ENCODE measurements around the gene GTF2H1.

The GTF2H1 gene

DNA sequence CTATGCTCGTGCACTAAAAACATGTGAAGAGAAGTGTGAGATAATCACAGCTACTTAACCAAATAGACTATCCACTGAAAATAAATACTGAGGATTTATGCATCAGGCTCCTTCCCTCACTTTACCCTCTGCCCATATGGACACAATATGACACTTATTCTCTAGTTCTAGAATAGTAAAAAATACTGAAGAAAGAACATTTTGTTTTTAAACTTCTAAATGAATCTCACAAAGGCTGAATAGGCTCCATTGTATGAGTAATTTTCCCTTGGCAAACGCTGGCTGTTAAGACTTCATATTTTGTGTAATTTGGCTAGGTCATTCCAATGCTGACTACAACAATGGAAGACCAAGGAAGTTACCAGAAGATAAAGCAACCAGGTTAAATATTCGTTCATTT is 10.4 kb upstream of the GTF2H1 start:
- TF ChIP-seq GATA3 (IDR thresholded peaks at IDR 0.05; ENCODE audit: low read depth, low read length) (no peak), GATA2 (IDR thresholded peaks at IDR 0.05; ENCODE audit: low read depth, low read length) (no peak)

DNA sequence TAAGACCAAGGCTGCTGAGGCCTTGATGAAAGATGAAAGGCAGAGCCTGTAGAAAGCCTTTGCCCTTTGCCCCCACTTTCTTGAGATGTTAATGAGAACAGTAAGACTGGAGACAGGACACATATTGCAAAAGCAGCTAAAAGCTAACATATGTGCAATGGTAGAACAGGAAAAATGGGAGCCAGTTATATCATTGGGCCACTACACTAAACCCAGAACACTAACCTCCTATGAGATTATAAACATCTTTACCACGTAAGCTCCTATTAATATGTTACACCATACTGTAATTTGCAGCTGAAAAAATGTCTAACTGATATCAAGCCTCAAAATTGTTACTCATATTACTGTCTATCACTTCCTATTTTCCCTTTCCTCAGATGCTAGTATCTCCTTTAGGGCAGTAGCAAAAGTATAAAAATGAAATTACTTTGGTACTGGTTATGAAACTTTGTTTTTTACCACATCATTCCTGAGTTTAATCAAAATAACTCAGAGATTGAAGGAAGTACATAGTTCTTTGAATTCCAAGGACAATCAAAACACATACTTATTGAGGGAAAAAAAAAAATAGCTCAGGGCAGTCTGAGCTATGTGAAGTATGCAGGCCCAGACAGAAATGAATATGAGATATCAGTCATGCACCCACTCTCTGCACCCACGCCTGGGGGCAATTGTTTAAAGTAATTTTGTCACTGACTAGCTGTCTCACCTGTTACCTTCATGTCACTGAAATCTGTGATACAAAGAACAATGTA is 9.5 kb upstream of the GTF2H1 start:
- TF ChIP-seq GATA3 (IDR thresholded peaks at IDR 0.05; ENCODE audit: low read depth, low read length) (no peak), GATA2 (IDR thresholded peaks at IDR 0.05; ENCODE audit: low read depth, low read length) (no peak)

DNA sequence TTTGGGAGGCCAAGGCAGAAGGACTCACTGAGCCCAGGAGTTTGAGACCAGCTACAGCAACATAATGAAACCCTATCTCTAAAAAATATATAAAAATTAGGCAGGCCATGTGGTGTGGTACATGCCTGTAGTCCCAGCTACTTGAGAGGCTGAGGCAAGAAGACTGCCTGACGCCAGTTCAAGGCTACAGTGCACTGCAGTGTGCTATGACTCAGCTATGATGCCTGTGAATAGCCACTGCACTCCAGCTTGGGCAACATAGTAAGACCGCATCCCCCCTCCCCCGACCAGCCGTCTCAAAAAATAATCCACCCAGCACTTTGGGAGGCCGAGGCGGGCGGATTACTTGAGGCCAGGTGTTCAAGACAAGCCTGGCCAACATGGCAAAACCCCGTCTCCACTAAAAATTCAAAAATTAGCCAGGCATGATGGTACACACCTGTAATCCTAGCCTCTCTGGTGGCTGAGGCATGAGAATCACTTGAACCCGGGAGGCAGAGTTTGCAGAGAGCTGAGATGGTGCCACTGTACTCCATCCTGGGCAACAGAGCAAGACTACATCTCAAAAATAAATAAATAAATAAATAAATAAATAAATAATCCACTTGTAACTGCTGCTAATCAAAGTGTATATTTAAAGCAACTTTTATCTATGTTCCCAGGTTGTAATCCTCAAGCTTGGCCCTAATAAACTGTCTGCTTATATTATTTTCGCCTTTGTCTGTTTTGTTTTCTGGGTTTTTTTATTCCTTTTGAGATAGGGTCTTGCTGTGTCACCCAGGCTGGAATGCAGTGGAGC is 8.2 kb upstream of the GTF2H1 start:
- TF ChIP-seq GATA3 (IDR thresholded peaks at IDR 0.05; ENCODE audit: low read depth, low read length) = no peak
- no peak for TF ChIP-seq GATA2 (IDR thresholded peaks at IDR 0.05; ENCODE audit: low read depth, low read length)

DNA sequence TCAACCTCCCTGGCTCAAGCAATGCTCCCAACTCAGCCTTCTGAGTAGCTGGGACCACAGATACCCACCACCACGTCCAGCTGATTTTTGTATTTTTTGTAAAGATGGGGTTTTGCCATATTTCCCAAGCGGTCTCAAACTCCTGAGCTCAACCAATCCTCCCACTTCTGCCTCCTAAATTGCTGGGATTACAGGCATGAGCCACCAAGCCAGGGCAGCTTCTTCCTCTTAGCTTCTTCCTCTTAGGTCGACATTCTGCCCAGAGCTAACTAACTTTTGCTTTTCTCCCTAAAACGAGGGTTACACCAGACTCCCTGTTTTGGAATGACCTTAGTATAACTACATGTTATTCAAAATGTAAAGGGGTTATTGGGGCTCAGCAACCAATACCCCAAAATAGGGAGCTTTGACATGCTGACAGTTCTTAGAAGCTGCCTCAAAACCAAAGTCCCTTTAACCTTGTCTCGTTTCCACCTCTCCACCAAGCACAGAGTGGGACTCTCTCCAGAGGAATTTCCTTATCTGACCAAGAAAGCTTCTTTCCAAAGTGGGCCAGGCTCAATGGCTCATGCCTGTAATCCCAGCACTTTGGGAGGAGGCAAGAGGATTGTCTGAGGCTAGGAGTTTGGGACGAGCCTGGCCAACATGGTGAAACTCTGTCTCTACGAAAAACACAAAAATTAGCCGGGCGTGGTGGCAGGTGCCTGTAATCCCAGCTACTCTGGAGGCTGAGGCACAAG is 7.4 kb upstream of the GTF2H1 start:
- no peak for TF ChIP-seq GATA2 (IDR thresholded peaks at IDR 0.05; ENCODE audit: low read depth, low read length)
- no peak for TF ChIP-seq GATA3 (IDR thresholded peaks at IDR 0.05; ENCODE audit: low read depth, low read length)

DNA sequence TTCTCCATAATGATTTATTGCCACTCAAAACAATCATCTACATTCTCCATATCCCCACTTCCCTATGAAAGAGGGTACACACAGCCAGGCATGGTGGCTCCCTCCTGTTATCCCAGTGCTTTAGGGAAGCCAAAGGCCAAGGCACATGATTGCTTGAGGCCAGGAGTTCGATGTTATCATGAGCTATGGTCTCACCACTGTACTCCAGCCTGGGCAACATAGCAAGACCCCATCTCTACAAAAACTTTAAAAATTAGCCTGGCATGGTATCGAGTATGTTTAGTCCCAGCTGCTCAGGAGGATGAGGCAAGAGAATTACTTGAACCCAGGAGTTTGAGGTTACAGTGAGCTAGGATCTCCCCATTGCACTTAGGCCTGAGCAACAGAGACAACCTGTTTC is 6.5 kb upstream of the GTF2H1 start:
- TF ChIP-seq GATA3 (IDR thresholded peaks at IDR 0.05; ENCODE audit: low read depth, low read length) (no peak), GATA2 (IDR thresholded peaks at IDR 0.05; ENCODE audit: low read depth, low read length) (no peak)

DNA sequence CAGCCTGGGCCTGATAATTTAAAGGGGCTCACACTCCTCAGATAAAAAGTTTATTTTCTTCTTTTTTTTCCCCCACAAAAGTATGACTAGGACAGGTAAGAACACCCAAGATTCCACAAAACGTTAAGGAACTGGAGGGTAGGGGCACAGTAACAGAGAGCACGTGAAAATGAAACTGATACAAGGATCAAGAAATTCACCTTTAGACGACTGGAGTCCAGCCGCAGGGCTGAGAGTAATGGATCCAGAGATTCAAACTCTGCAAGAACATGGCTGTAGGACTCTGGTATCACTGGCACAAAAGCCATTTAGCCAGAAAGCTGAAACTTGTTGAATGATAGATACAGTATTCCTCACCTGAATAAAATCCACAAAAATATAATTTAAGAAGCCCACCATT is 4.8 kb upstream of the GTF2H1 start:
- no peak for TF ChIP-seq GATA2 (IDR thresholded peaks at IDR 0.05; ENCODE audit: low read depth, low read length)
- no peak for TF ChIP-seq GATA3 (IDR thresholded peaks at IDR 0.05; ENCODE audit: low read depth, low read length)

DNA sequence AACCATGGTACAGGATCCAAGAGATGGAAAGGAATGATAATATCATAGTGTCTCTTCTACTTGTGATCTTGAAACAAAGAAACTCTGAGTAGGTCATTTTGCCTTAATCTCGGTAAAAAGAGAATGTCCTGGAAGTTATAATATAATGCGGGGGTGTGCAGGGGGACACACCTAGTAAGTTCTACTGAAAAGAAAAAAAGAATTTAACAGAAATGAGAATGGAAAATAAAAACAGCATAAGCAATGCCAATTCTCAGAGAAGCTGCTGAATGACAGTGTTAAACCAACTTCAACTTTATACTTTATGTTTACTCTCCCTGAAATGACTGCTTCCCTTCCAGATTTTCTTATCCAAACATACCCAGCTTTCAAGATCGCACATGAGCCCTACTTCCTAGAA is 2.5 kb upstream of the GTF2H1 start:
- TF ChIP-seq GATA3 (IDR thresholded peaks at IDR 0.05; ENCODE audit: low read depth, low read length) (no peak), GATA2 (IDR thresholded peaks at IDR 0.05; ENCODE audit: low read depth, low read length) (no peak)

DNA sequence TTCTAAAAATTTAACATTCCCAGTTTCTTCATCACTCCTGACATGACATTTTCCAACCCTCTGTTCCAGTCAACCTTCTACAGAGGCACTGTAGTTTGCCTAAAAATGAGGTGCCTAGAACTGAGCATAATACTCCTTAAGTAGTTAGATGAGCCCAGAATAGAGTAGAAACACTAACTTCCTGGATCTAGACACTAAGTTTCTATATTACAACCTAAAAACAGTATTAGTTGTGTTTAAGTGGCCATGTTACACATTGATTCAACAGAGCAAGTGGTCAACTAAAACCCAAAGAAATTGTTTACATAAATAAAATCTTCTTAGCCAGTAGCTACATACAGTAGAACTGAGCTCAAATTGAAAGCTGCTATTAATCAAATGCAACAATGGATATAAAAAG is 1.8 kb upstream of the GTF2H1 start:
- TF ChIP-seq GATA3 (IDR thresholded peaks at IDR 0.05; ENCODE audit: low read depth, low read length) = no peak

DNA sequence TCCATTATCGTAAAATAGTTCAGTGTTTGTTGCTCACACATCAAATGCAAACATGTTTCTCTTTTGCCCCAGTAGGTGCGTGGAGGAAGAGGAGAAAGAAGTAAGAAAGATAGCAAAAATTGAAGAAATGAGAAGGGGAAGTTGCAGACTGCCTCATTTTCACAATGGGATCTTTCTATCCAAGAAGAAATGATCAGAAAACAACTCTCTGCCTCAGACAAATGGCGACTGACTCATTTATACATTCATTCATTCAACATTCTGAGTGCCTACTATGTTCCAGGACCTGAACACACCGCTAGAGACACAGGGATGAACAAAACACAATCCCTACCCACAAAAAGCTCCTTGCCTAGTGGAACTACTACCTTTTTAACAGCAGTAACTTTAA is 794 bp upstream of the GTF2H1 start:
- TF ChIP-seq GATA3 (IDR thresholded peaks at IDR 0.05; ENCODE audit: low read depth, low read length) = no peak
- no peak for TF ChIP-seq GATA2 (IDR thresholded peaks at IDR 0.05; ENCODE audit: low read depth, low read length)

DNA sequence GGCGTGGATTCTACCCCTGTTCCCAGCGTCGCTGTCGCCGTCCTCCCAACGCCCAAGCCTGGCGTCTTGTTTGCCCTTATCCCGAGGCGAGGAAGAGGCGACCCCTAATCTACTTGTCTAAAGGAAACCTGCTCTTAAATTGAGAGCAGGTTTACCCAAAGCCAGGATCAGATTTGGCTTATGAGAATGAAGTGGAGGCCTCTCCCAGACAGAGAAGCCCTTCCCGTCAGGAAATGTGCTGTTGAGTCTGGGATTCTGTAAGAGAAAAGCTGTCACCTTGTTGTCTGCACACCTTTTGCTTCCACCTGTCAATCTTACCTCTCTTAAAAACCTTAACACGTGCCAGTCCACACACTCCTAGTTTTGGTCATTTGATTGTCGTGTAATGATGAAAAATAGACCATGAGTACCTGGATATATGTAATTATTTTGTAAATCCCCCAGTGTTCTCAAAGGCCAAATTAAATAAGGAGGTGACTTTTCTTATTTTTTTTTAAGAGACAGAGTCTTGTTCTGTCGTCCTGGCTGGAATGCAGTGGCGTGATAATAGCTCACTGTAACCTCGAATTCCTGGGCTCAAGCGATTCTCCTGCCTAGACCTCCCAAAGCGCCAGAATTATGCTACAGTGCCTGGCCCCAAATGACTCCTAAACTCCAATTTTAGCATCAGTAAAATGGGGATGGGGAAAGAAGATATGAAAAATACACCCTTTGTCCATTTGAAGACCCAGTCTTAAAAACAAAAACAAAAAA is 627 bp downstream of the GTF2H1 start:
- no peak for TF ChIP-seq GATA2 (IDR thresholded peaks at IDR 0.05; ENCODE audit: low read depth, low read length)
- no peak for TF ChIP-seq GATA3 (IDR thresholded peaks at IDR 0.05; ENCODE audit: low read depth, low read length)

DNA sequence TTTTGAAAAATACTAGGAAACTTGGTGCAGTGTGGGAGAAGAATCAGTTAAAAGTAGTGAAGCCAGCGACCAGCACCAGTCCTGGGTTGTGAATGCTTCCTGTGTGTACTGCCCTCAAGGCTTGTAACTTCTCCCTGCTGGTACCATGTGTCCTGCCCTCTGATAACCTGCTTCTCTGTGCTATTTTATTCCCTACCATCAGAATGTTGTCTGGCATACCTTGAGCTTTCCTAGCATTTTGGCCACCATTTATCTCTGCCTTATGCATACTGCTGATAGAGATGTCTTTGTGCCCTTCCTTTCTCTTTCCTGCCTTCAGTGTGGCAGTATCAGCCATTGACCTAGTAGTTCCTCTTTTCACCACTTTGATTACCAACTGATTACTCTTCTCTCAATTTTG is 2.0 kb downstream of the GTF2H1 start:
- TF ChIP-seq GATA3 (IDR thresholded peaks at IDR 0.05; ENCODE audit: low read depth, low read length) (no peak), GATA2 (IDR thresholded peaks at IDR 0.05; ENCODE audit: low read depth, low read length) (no peak)

DNA sequence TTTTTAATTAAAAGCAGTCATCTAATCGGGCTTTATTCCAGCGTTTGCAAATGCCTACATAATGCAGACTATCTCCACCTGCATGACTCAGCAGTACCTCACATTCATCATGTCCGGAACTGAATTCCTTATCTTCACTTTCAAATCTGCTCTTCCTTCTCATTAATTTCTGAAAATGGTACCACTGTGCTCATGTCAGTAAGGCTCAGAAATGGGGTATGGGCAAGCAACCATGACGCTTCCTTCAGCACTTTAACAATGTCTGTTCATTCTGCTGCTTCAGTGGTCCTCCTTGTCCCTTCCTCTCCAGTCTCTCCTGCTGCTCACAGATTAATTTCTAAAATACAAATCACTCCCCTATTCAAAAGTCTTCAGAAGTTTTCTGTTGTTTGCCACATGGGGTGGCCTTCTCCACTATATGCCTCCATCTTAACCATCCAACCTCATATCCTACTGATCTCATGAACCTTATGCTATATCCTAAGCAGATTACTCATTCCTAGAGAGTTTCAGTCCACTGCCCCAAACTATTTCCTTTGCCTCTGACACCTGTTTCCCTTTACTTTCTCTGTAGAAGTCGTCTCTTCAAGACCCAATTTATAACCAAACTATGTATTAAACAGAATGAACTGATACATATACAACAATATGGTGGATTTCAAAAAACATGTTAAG is 7.0 kb downstream of the GTF2H1 start:
- TF ChIP-seq GATA2 (IDR thresholded peaks at IDR 0.05; ENCODE audit: low read depth, low read length) (no peak), GATA3 (IDR thresholded peaks at IDR 0.05; ENCODE audit: low read depth, low read length) (no peak)

DNA sequence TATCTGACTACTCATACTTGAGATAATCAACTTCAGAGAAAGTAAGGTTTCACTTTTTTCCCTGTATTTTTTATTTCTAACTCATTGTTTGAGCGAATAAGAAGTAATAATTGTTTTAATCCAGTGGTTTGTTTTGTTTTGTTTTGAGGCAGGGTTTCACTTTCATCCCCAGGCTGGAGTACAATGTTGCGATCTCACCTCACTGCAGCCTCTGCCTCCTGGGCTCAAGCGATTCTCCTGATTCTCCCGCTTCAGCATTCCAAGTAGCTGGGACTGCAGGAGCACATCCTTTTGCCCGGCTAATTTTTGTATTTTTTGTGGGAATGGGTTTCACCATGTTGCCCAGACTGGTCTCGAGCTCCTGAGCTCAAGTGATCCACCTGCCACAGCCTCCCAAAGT is 8.6 kb downstream of the GTF2H1 start:
- no peak for TF ChIP-seq GATA3 (IDR thresholded peaks at IDR 0.05; ENCODE audit: low read depth, low read length)
- no peak for TF ChIP-seq GATA2 (IDR thresholded peaks at IDR 0.05; ENCODE audit: low read depth, low read length)
